ENCODE results near the gene DISP2. TPM values are rescaled to one million over a fixed set of nuclear protein-coding genes. Genes with fewer than 3 reads are reported as not detected.
A peak's percentile ranks its signal among the peaks of the same experiment; 100 is the strongest.

Gene DISP2
- total RNA-seq, 1 experiment from 2014 or later, result 1.3 TPM

- no peaks in the 10 kb centered on the region for H3K9me3 Mint-ChIP-seq
- WGBS (ENCODE audit: extremely low coverage, insufficient read length, low lambda C conversion rate), result no CpG with 5 or more reads among the region's 5 CpGs
These were observed 21.3 kb upstream of the DISP2 start for GRCh38 chr15:40336744-40337122.

More at GRCh38 chr15:40336744-40337122, 21.3 kb upstream of the DISP2 start:
- no peak overlapping the region for H2BK120ac ChIP-seq (ENCODE audit: low read depth, low read length, poor library complexity, severe bottlenecking)
- TF ChIP-seq CTCF (conservative IDR thresholded peaks at IDR 0.05), result peak; percentile 62
- no peaks in the 10 kb centered on the region for H3K23me2 ChIP-seq (ENCODE audit: insufficient read length, low read depth, low read length, poor library complexity, severe bottlenecking)
- H3K4me3 Mint-ChIP-seq, result peak overlapping the region in 1 of 2 experiments; percentile 12; a peak in 2 of 5 replicates
- no peaks in the 10 kb centered on the region for H3K27me3 ChIP-seq (ENCODE audit: insufficient read depth, low read length)
- H3K23ac ChIP-seq (ENCODE audit: insufficient read length, low read depth, low read length), result no peak overlapping the region
- no peak overlapping the region for H3K56ac ChIP-seq (ENCODE audit: insufficient read length, low read depth, low read length)
- H4K20me1 ChIP-seq (ENCODE audit: control insufficient read depth, insufficient read depth, insufficient read length), result no peaks in the 10 kb centered on the region
- H2BK5ac ChIP-seq (ENCODE audit: insufficient read length, low read length), result no peak overlapping the region
- H3K4me2 ChIP-seq (ENCODE audit: insufficient read depth, insufficient read length, low read length), result no peak overlapping the region
- H2AFZ ChIP-seq (ENCODE audit: low read length), result no peak overlapping the region
- H3K79me1 ChIP-seq (ENCODE audit: insufficient read depth, low read depth, low read length, poor library complexity, severe bottlenecking), result no peaks in the 10 kb centered on the region
- no peak overlapping the region for H4K8ac ChIP-seq (replicated peaks; ENCODE audit: insufficient read length, low read depth, low read length)
- DNase-seq, result peak; percentile 70
- no peak overlapping the region for H3T11ph ChIP-seq (ENCODE audit: low read length)
- no peak overlapping the region for H3K27ac Mint-ChIP-seq
- H3K4me1 Mint-ChIP-seq, result peaks cover 21 to 44% of the 10 kb centered on the region in 2 experiments
- no peak overlapping the region for H3K14ac ChIP-seq (ENCODE audit: insufficient read depth, low read length)
- no peak overlapping the region for H2BK20ac ChIP-seq (ENCODE audit: low read depth, low read length, poor library complexity, severe bottlenecking)
- H2BK15ac ChIP-seq (ENCODE audit: low read depth, low read length), result no peak overlapping the region
- H3K9me3 ChIP-seq (ENCODE audit: control insufficient read depth, low read depth, low read length), result no peaks in the 10 kb centered on the region
- H3K18ac ChIP-seq (ENCODE audit: insufficient read length, low read depth, low read length), result no peak overlapping the region
- no peak overlapping the region for H4K5ac ChIP-seq (ENCODE audit: insufficient read length, low read depth, low read length)
- H3K27me3 Mint-ChIP-seq (ENCODE audit: low read depth), result peaks cover 11% of the 10 kb centered on the region
- no peak overlapping the region for H3K27ac ChIP-seq (ENCODE audit: insufficient read length, low read depth, low read length)
- H3K4ac ChIP-seq (ENCODE audit: low read depth, low read length), result no peak overlapping the region
- no peak overlapping the region for H4K91ac ChIP-seq (ENCODE audit: insufficient read length, low read depth, low read length)
- no peaks in the 10 kb centered on the region for H3K79me2 ChIP-seq (ENCODE audit: insufficient read depth, low read length)
- H3K4me1 ChIP-seq (ENCODE audit: insufficient read depth, low read length), result no peaks in the 10 kb centered on the region
- H3K36me3 Mint-ChIP-seq (ENCODE audit: insufficient read depth in 1 of 3, low read depth in 3 of 3), result peaks cover 0 to 4% (median 3%) of the 10 kb centered on the region in 3 experiments; a peak in 2 of 7 replicates
- no peak overlapping the region for H2AK5ac ChIP-seq (ENCODE audit: insufficient read length, low read length)
- no peak overlapping the region for H2BK12ac ChIP-seq (ENCODE audit: insufficient read length, low read depth, low read length)
- H3K9ac ChIP-seq (ENCODE audit: extremely low read depth, insufficient read length, low read length), result no peak overlapping the region
